Kidney glomerular epithelial cell (primary cell): ENCODE measurements around the gene C15orf39.

ENCODE experiments used
- DNase-seq: peaks from one replicate; lab custom pipeline; 2025; lab: John Stamatoyannopoulos, UW

The C15orf39 gene

GRCh38 chr15:75172284-75172820 is 29.3 kb upstream of the C15orf39 start:
- DNase-seq = no peak

GRCh38 chr15:75174102-75174501 is 27.6 kb upstream of the C15orf39 start:
- DNase-seq = no peak

- no peak for DNase-seq
These were observed 27.0 kb upstream of the C15orf39 start for GRCh38 chr15:75174729-75175128.

GRCh38 chr15:75176396-75176761 is 25.3 kb upstream of the C15orf39 start:
- no peak for DNase-seq

GRCh38 chr15:75177360-75178071 is 24.2 kb upstream of the C15orf39 start:
- DNase-seq = no peak

GRCh38 chr15:75178171-75178937 is 23.3 kb upstream of the C15orf39 start:
- DNase-seq = no peak

- DNase-seq = no peak
These were observed 22.5 kb upstream of the C15orf39 start for GRCh38 chr15:75178938-75179745.

- DNase-seq = no peak
These were observed 21.9 kb upstream of the C15orf39 start for GRCh38 chr15:75179746-75180140.

GRCh38 chr15:75181780-75182179 is 19.9 kb upstream of the C15orf39 start:
- DNase-seq = no peak

- no peak for DNase-seq
These were observed 19.2 kb upstream of the C15orf39 start for GRCh38 chr15:75182187-75183131.

GRCh38 chr15:75185271-75186029 is 16.2 kb upstream of the C15orf39 start:
- no peak for DNase-seq

- DNase-seq = no peak
These were observed 15.6 kb upstream of the C15orf39 start for GRCh38 chr15:75186044-75186443.

GRCh38 chr15:75188499-75188898 is 13.2 kb upstream of the C15orf39 start:
- no peak for DNase-seq

- DNase-seq = no peak
These were observed 10.4 kb upstream of the C15orf39 start for GRCh38 chr15:75191235-75191634.

- DNase-seq = no peak
These were observed 9.4 kb upstream of the C15orf39 start for GRCh38 chr15:75192307-75192706.

GRCh38 chr15:75193272-75193671 is 8.4 kb upstream of the C15orf39 start:
- no peak for DNase-seq

GRCh38 chr15:75193976-75194375 is 7.7 kb upstream of the C15orf39 start:
- DNase-seq = no peak

- DNase-seq = no peak
These were observed 7.3 kb upstream of the C15orf39 start for GRCh38 chr15:75194397-75194796.

GRCh38 chr15:75195122-75195765 is 6.4 kb upstream of the C15orf39 start:
- DNase-seq = no peak

GRCh38 chr15:75195766-75196241 is 5.9 kb upstream of the C15orf39 start:
- DNase-seq = no peak
